Smooth muscle cell (in vitro differentiated cells): ENCODE results near the gene AMD1. TPM values are rescaled to one million over a fixed set of nuclear protein-coding genes. Genes with fewer than 3 reads are reported as not detected.

Source experiments
- DNase-seq: peaks from one replicate; lab custom pipeline; 2025; ENCODE audit not compliant: unreplicated experiment; lab: John Stamatoyannopoulos, UW
- H2AFZ ChIP-seq: fragments of 200-600 bp; sonication (generic); 2 replicates; pipeline ENCODE4 v1.6.0; 2016; ENCODE audit warnings: antibody characterized with exemption, low read depth, mild to moderate bottlenecking
- H3F3A ChIP-seq: fragments of 200-600 bp; sonication (generic); 2 replicates; pipeline ENCODE4 v1.6.0; 2017; ENCODE audit warnings: antibody characterized with exemption, low read depth
- H3K27ac ChIP-seq: fragments of 200-600 bp; sonication (generic); 2 replicates; pipeline ENCODE4 v1.5.1; 2016; ENCODE audit warnings: low read depth, mild to moderate bottlenecking
- H3K27me3 ChIP-seq: fragments of 200-600 bp; sonication (generic); 2 replicates; pipeline ENCODE4 v1.6.1; 2016; ENCODE audit warnings: low read depth, mild to moderate bottlenecking
- H3K36me3 ChIP-seq: fragments of 200-600 bp; sonication (generic); 2 replicates; pipeline ENCODE4 v1.5.1; 2016; ENCODE audit warnings: low read depth
- H3K4me1 ChIP-seq: fragments of 200-600 bp; sonication (generic); 2 replicates; pipeline ENCODE4 v1.5.1; 2016; ENCODE audit warnings: low read depth
- H3K4me2 ChIP-seq: fragments of 200-600 bp; sonication (generic); 2 replicates; pipeline ENCODE4 v1.6.0; 2016; ENCODE audit warnings: mild to moderate bottlenecking
- H3K4me3 ChIP-seq: fragments of 200-600 bp; sonication (generic); 2 replicates; pipeline ENCODE4 v1.5.1; 2016; ENCODE audit warnings: mild to moderate bottlenecking
- H3K79me2 ChIP-seq: fragments of 200-600 bp; sonication (generic); 2 replicates; pipeline ENCODE4 v1.6.0; 2016; ENCODE audit warnings: low read depth, mild to moderate bottlenecking
- H3K9ac ChIP-seq: fragments of 200-600 bp; sonication (generic); 2 replicates; pipeline ENCODE4 v1.6.0; 2016; ENCODE audit warnings: low read depth
- H3K9me3 ChIP-seq: fragments of 200-600 bp; sonication (generic); replicated peaks from 2 replicates; pipeline ENCODE4 v1.5.1; 2016; ENCODE audit warnings: low read depth
- H4K20me1 ChIP-seq: fragments of 200-600 bp; sonication (generic); 2 replicates; pipeline ENCODE4 v1.6.0; 2016; ENCODE audit warnings: low read depth
- WGBS: methylation state at CpG from one replicate; pipeline ENCODE4 v1.1.7; 2016; ENCODE audit warnings: low lambda C conversion rate; 5-methylcytosine and 5-hydroxymethylcytosine counted together
- polyA plus RNA-seq: library from polyadenylated mRNA; unstranded; fragments of >200 nt; fragmentation: Nextera tagmentation; extraction: Ambion mirVana; gene quantifications from 2 replicates; pipeline ENCODE4 v1.2.1, GENCODE V29; 2016
- small RNA-seq: library from RNA; depleted of rRNA; stranded (forward); fragments of <200 nt; gene quantifications from one replicate; pipeline ENCODE3, GENCODE V24; 2014
- total RNA-seq: library from RNA; depleted of rRNA; stranded (reverse); fragments of >200 nt; gene quantifications from 2 replicates; pipeline ENCODE4 v1.2.3, GENCODE V29; 2014
- TF ChIP-seq, protein P1 (sequence below): fragments of 200-600 bp; sonication (generic); IDR thresholded peaks from 2 replicates; pipeline ENCODE4 v1.5.1; 2017; ENCODE audit warnings: borderline replicate concordance, mild to moderate bottlenecking, antibody characterized with exemption; ENCODE audit not compliant: insufficient read depth, poor library complexity, severe bottlenecking

AMD1 gene
- total and polyA plus RNA-seq, 2 experiments from 2014 or later: 31.2 to 56.7 TPM

DNA sequence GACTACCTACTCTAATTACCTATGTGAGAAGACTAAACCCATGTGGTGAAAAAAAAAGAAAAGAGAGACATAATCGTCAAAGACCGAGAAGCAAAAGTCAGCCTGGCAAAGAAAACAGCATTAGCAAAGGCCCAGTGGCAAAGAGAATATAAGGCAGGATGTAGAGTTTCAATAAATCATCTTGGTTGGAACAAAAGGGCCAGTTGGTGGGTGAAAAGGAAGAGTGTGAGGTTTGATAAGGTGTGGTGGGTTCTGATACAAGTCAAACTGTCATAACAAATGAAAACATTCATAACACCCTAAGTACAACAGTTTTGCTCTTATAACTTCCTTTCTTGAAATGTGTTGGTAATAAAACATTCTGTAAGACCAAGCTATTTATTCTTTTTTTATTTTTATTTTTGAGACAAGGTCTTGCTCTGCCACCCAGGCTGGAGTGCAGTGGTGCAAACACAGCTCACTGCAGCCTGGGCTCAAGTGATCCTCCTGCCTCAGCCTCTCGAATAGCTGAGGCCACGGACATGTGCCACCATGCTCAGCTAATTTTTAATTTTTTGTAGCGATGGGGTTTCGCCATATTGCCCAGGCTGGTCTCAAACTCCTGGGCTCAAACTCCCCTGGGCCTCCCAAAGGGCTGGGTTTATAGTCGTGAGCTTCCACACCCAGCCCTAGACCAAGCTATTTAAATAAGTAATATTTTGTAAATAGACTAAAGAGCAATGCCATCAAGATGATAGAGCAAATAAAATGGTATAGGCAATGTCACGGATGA, 65.0 kb downstream of the AMD1 start:
- TF ChIP-seq, protein P1, sequence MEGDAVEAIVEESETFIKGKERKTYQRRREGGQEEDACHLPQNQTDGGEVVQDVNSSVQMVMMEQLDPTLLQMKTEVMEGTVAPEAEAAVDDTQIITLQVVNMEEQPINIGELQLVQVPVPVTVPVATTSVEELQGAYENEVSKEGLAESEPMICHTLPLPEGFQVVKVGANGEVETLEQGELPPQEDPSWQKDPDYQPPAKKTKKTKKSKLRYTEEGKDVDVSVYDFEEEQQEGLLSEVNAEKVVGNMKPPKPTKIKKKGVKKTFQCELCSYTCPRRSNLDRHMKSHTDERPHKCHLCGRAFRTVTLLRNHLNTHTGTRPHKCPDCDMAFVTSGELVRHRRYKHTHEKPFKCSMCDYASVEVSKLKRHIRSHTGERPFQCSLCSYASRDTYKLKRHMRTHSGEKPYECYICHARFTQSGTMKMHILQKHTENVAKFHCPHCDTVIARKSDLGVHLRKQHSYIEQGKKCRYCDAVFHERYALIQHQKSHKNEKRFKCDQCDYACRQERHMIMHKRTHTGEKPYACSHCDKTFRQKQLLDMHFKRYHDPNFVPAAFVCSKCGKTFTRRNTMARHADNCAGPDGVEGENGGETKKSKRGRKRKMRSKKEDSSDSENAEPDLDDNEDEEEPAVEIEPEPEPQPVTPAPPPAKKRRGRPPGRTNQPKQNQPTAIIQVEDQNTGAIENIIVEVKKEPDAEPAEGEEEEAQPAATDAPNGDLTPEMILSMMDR: no peak
- no peak for DNase-seq
- Histone ChIP-seq H4K20me1 (no peaks in the 10 kb centered on the region), H3K4me2 (no peak overlapping the region), H3K79me2 (no peaks in the 10 kb centered on the region), H3K9ac (no peak overlapping the region), H3K4me3 (no peak overlapping the region), H3K4me1 (no peaks in the 10 kb centered on the region), H3K36me3 (no peaks in the 10 kb centered on the region), H3K27me3 (no peaks in the 10 kb centered on the region), H3K27ac (no peak overlapping the region), H2AFZ (no peak overlapping the region), H3F3A (no peaks in the 10 kb centered on the region), H3K9me3 (no peaks in the 10 kb centered on the region)
- 93% methylated on average over 8 of the region's 8 CpGs for WGBS

DNA sequence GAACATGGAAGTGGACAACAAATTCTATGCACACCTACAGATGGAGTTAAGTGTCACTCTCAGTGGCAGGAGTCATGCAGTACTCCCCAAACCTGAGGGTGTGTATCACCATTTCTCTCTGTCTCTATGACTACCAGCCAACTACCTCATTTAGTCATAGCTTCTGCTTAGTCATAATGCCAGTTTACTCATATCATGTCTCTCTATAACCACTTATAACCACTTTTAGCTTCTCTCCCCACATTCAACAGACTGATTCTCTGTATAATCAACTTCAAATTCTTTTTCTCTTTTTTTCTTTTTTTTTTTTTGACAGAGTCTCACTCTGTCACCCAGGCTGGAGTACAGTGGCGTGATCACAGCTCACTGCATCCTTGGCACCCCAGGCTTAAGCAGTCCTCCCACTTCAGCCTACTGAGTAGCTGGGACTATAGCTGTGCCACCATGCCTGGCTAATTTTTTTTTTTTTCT, 70.1 kb downstream of the AMD1 start:
- no peaks in the 10 kb centered on the region for H3K4me1 ChIP-seq
- no peaks in the 10 kb centered on the region for H3K9me3 ChIP-seq
- TF ChIP-seq, protein P1: no peak
- H4K20me1 ChIP-seq: no peaks in the 10 kb centered on the region
- WGBS: 73% methylated on average over 1 of the region's 1 CpG
- no peak overlapping the region for H3K4me2 ChIP-seq
- peak overlapping the region; percentile 82 for H3K27ac ChIP-seq
- H2AFZ ChIP-seq: no peak overlapping the region
- H3K79me2 ChIP-seq: no peaks in the 10 kb centered on the region
- H3K36me3 ChIP-seq: no peaks in the 10 kb centered on the region
- H3K9ac ChIP-seq: peak overlapping the region; percentile 49
- DNase-seq: no peak
- no peaks in the 10 kb centered on the region for H3K27me3 ChIP-seq
- no peak overlapping the region for H3K4me3 ChIP-seq
- no peaks in the 10 kb centered on the region for H3F3A ChIP-seq

Small RNAs within 50 kb of the gene (small RNA-seq; reads per million reads assigned to genes)
- gene RNU6-1115P (not detected), gene SNORA40C (not detected)

Other genes starting within 250 kb of the AMD1 start
- gene CDK19, start 59.3 kb upstream of the AMD1 start, total RNA-seq: 14.0 and 17.1 TPM in 2 replicates
- gene CDK19, start 59.3 kb upstream of the AMD1 start, polyA plus RNA-seq: 3.7 and 4.4 TPM in 2 replicates
- gene GTF3C6, start 83.9 kb downstream of the AMD1 start, total RNA-seq: 52.3 and 90.2 TPM in 2 replicates
- 88.5 and 102 TPM in 2 replicates for gene GTF3C6, start 83.9 kb downstream of the AMD1 start, polyA plus RNA-seq
- gene RPF2, start 107.3 kb downstream of the AMD1 start, total RNA-seq: 29.0 and 34.5 TPM in 2 replicates
- 30.5 and 33.8 TPM in 2 replicates for gene RPF2, start 107.3 kb downstream of the AMD1 start, polyA plus RNA-seq
- 0.54 and 1.4 TPM in 2 replicates for gene SLC16A10, start 212.7 kb downstream of the AMD1 start, total RNA-seq
- gene SLC16A10, start 212.7 kb downstream of the AMD1 start, polyA plus RNA-seq: 0.87 TPM in 1 of 2 replicates, not detected in the other